Measurements from ENCODE around the gene SPI1. TPM values are rescaled to one million over a fixed set of nuclear protein-coding genes. Genes with fewer than 3 reads are reported as not detected.

The SPI1 gene
- total RNA-seq, 6 donors from 2014 or later = 52.8 to 275 (median 179) TPM

- DNase-seq (no peak), ATAC-seq (ENCODE audit: low FRiP score in 2 of 2) (no peak)
- no peaks in the 10 kb centered on the region for H3K27me3 ChIP-seq
- no peaks in the 10 kb centered on the region for H3K9me3 ChIP-seq
- peaks cover 24 to 32% (median 27%) of the 10 kb centered on the region in 4 donors for H3K4me1 ChIP-seq
- 50 to 67% methylated on average over 4 of the region's 4 CpGs for WGBS, 2 donors
- H3K27ac ChIP-seq = peak overlapping the region in 1 of 4 donors; percentile 40
- no peak for TF ChIP-seq POLR2A (IDR thresholded peaks at IDR 0.05)
- TF ChIP-seq POLR2AphosphoS5 (IDR thresholded peaks at IDR 0.05) = no peak
- no peak for TF ChIP-seq CTCF (IDR thresholded peaks at IDR 0.05)
- no peak for TF ChIP-seq EP300 (IDR thresholded peaks at IDR 0.05)
- no peaks in the 10 kb centered on the region for H3K36me3 ChIP-seq
- no peak overlapping the region for H3K4me3 ChIP-seq
These were observed 24.8 kb upstream of the SPI1 start for GRCh38 chr11:47403135-47403534.

DNA sequence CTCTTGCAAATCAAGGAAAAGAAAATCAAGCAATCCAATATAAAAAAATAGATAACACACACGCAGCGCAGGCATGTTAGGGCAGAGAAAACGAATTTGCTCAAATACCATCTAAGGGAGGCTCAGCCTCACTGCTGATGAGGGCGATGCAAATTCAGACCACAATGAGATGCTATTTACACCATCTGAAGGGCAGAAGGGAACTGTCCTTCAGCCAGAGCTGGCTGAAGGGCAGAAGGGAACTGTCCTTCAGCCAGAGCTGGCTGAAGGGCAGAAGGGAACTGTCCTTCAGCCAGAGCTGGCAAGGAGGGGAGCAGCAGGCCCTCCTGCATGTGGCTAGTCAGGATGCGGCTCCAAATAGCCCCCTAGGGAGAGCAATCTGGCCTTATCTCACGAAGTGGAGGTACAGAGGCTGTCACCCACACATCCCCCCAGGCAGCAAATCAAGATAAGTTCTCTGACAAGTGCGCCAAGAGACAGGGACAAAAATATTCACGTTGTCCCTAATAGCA lies 22.5 kb upstream of the SPI1 start:
- TF ChIP-seq POLR2A (IDR thresholded peaks at IDR 0.05) (no peak), EP300 (IDR thresholded peaks at IDR 0.05) (no peak), POLR2AphosphoS5 (IDR thresholded peaks at IDR 0.05) (no peak), CTCF (IDR thresholded peaks at IDR 0.05) (no peak)
- DNase-seq = no peak
- peak overlapping the region in 3 of 4 donors; percentile 43 to 58 (median 56) for H3K4me3 ChIP-seq
- peak; percentile 41 to 63 for ATAC-seq (ENCODE audit: low FRiP score in 2 of 2)
- H3K4me1 ChIP-seq = peaks cover 10 to 22% (median 16%) of the 10 kb centered on the region in 4 donors
- no peaks in the 10 kb centered on the region for H3K27me3 ChIP-seq
- no peaks in the 10 kb centered on the region for H3K36me3 ChIP-seq
- WGBS, 2 donors = 37 to 46% methylated on average over 8 of the region's 8 CpGs
- H3K9me3 ChIP-seq = no peaks in the 10 kb centered on the region
- H3K27ac ChIP-seq = peak overlapping the region; percentile 77 to 86 (median 79)

- Histone ChIP-seq H3K27me3 (no peaks in the 10 kb centered on the region), H3K27ac (peak overlapping the region; percentile 77 to 86 (median 79)), H3K36me3 (no peaks in the 10 kb centered on the region), H3K4me3 (peak overlapping the region; percentile 11 to 58 (median 50)), H3K4me1 (peaks cover 14 to 29% (median 22%) of the 10 kb centered on the region in 4 donors), H3K9me3 (no peaks in the 10 kb centered on the region)
- peak; percentile 51 to 89 for DNase-seq
- 13 to 15% methylated on average over 14 to 26 of the region's 47 CpGs for WGBS, 2 donors
- peak; percentile 72 to 79 for ATAC-seq (ENCODE audit: low FRiP score in 2 of 2)
- TF ChIP-seq POLR2A (IDR thresholded peaks at IDR 0.05) = peak in 2 of 4 donors; percentile 21 to 55
- peak; percentile 16 to 76 for TF ChIP-seq POLR2AphosphoS5 (IDR thresholded peaks at IDR 0.05)
- TF ChIP-seq EP300 (IDR thresholded peaks at IDR 0.05) = no peak
These were observed 21.8 kb upstream of the SPI1 start for GRCh38 chr11:47399860-47400767.

DNA sequence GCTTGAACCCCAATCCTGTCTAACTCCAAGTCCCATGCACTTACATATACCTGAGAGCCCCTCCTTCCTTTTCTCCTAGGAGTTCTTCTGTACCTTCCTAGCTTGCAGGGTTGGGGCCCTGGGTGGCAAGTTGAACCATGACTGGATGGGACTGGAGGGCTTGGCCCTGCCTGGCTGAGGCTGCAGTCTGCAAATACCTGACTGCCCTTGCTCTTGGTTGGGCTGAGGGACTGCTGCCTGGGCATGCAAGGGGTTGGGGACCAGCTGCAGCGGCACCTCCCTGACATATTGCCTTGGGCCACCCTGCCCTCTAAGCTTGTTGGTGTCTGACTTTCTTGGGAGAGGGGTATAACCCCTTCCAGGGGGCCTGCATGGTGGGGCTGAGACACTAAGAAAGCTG lies 20.2 kb upstream of the SPI1 start:
- Histone ChIP-seq H3K36me3 (no peaks in the 10 kb centered on the region), H3K4me1 (peaks cover 29 to 45% (median 36%) of the 10 kb centered on the region in 4 donors), H3K4me3 (no peak overlapping the region), H3K27ac (no peak overlapping the region), H3K27me3 (no peaks in the 10 kb centered on the region), H3K9me3 (no peaks in the 10 kb centered on the region)
- DNase-seq (no peak), ATAC-seq (ENCODE audit: low FRiP score in 2 of 2) (no peak)
- TF ChIP-seq CTCF (IDR thresholded peaks at IDR 0.05) (no peak), POLR2AphosphoS5 (IDR thresholded peaks at IDR 0.05) (no peak), EP300 (IDR thresholded peaks at IDR 0.05) (no peak), POLR2A (IDR thresholded peaks at IDR 0.05) (no peak)
- WGBS, 2 donors = 88% methylated on average over 1 of the region's 1 CpG; no CpG with 5 or more reads in 1 of the 2 donors

DNA sequence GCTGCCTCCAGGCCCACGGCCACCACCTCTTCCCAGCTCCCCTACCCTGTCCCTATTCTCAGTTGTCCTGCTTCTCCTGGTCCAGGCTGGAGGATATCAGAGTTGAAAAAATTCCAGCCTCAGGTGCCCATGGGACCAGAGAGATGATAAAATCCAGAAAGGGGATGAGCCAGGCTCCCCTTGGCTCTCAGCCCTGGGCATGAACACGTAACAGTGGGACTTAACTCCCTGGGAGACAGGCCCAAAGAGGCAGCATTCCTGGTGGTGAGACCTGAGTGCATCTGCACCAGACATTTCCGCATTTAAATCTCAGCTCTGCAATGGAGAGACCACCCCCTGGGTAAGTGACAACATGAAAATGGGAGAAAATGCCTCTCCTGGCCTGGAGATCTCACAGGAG lies 19.7 kb upstream of the SPI1 start:
- H3K27me3 ChIP-seq = no peaks in the 10 kb centered on the region
- ATAC-seq (ENCODE audit: low FRiP score in 2 of 2) (no peak), DNase-seq (no peak)
- H3K9me3 ChIP-seq = no peaks in the 10 kb centered on the region
- TF ChIP-seq POLR2A (IDR thresholded peaks at IDR 0.05) = no peak
- no peak for TF ChIP-seq EP300 (IDR thresholded peaks at IDR 0.05)
- no peak for TF ChIP-seq CTCF (IDR thresholded peaks at IDR 0.05)
- TF ChIP-seq POLR2AphosphoS5 (IDR thresholded peaks at IDR 0.05) = no peak
- WGBS, 2 donors = 95 to 100% methylated on average over 3 of the region's 3 CpGs
- H3K4me3 ChIP-seq = no peak overlapping the region
- H3K4me1 ChIP-seq = peaks cover 34 to 50% (median 40%) of the 10 kb centered on the region in 4 donors
- H3K36me3 ChIP-seq = no peaks in the 10 kb centered on the region
- no peak overlapping the region for H3K27ac ChIP-seq

Data from upper lobe of left lung (tissue), 6 donors.